Measurements from ENCODE around the gene AKR1B15. TPM values are rescaled to one million over a fixed set of nuclear protein-coding genes. Genes with fewer than 3 reads are reported as not detected.

Gene AKR1B15
- polyA plus RNA-seq, 3 donors = not detected

- no peaks in the 10 kb centered on the region for H3K4me1 Mint-ChIP-seq
- DNase-seq = no peak
- Histone ChIP-seq H3K4me3 (replicated peaks in 1 of 3; ENCODE audit: low read depth in 2 of 3, low read length in 3 of 3) (no peak overlapping the region), H3K9ac (ENCODE audit: insufficient read depth, low read length, poor library complexity, severe bottlenecking) (no peak overlapping the region), H3K79me2 (ENCODE audit: insufficient read depth, low read length) (no peaks in the 10 kb centered on the region), H2AFZ (ENCODE audit: insufficient read depth, low read depth, low read length, poor library complexity, severe bottlenecking) (no peak overlapping the region), H3K9me3 (replicated peaks in 1 of 2; ENCODE audit: control insufficient read depth in 1 of 2, insufficient read depth in 1 of 2, low read length in 2 of 2) (no peaks in the 10 kb centered on the region), H3K4me2 (replicated peaks; ENCODE audit: extremely low read depth, low read length, poor library complexity, severe bottlenecking) (no peak overlapping the region), H3K36me3 (replicated peaks in 1 of 2; ENCODE audit: control insufficient read depth in 1 of 2, insufficient read depth in 2 of 2, low read length in 2 of 2) (no peaks in the 10 kb centered on the region), H3K4me1 (ENCODE audit: control insufficient read depth in 1 of 2, insufficient read depth in 2 of 2, low read length in 2 of 2) (no peaks in the 10 kb centered on the region), H3K27me3 (ENCODE audit: control insufficient read depth in 2 of 2, insufficient read depth in 2 of 2, low read length in 2 of 2) (no peaks in the 10 kb centered on the region), H3K27ac (ENCODE audit: low read depth in 1 of 2, low read length in 2 of 2) (no peak overlapping the region), H4K20me1 (ENCODE audit: insufficient read depth, low read length) (no peaks in the 10 kb centered on the region)
- TF ChIP-seq CTCF (IDR thresholded peaks at IDR 0.05) = no peak
- no peaks in the 10 kb centered on the region for H3K36me3 Mint-ChIP-seq
- no peak overlapping the region for H3K27ac Mint-ChIP-seq
- H3K4me3 Mint-ChIP-seq = no peak overlapping the region
- H3K27me3 Mint-ChIP-seq (ENCODE audit: low read depth in 3 of 3) = peaks cover 3 to 12% (median 12%) of the 10 kb centered on the region in 3 donors
- WGBS (ENCODE audit: insufficient coverage) = 80% methylated on average over 1 of the region's 8 CpGs
- intact Hi-C loops (cut with micrococcal nuclease) = no loop called here
- H3K9me3 Mint-ChIP-seq = no peaks in the 10 kb centered on the region
Observed at GRCh38 chr7:134542195-134542771, 6.6 kb upstream of the AKR1B15 start.

- Mint-ChIP-seq H3K27ac (no peak overlapping the region), H3K9me3 (no peaks in the 10 kb centered on the region), H3K36me3 (no peaks in the 10 kb centered on the region), H3K4me3 (no peak overlapping the region), H3K4me1 (peaks cover 4% of the 10 kb centered on the region), H3K27me3 (ENCODE audit: low read depth in 3 of 3) (peaks cover 6 to 16% (median 9%) of the 10 kb centered on the region in 3 donors)
- no peaks in the 10 kb centered on the region for H3K79me2 ChIP-seq (ENCODE audit: insufficient read depth, low read length)
- DNase-seq = no peak
- no peaks in the 10 kb centered on the region for H3K36me3 ChIP-seq (replicated peaks in 1 of 2; ENCODE audit: control insufficient read depth in 1 of 2, insufficient read depth in 2 of 2, low read length in 2 of 2)
- H3K4me1 ChIP-seq (ENCODE audit: control insufficient read depth in 1 of 2, insufficient read depth in 2 of 2, low read length in 2 of 2) = peaks cover 0 to 4% of the 10 kb centered on the region in 2 donors
- H3K9ac ChIP-seq (ENCODE audit: insufficient read depth, low read length, poor library complexity, severe bottlenecking) = no peak overlapping the region
- intact Hi-C loops (cut with micrococcal nuclease) = loop anchor here in 1 of 2 donors (5.0 kb wide), 1 partner anchor 113 kb away; no protein-coding TSS in a partner anchor
- no peak overlapping the region for H2AFZ ChIP-seq (ENCODE audit: insufficient read depth, low read depth, low read length, poor library complexity, severe bottlenecking)
- no peak for TF ChIP-seq CTCF (IDR thresholded peaks at IDR 0.05)
- no peaks in the 10 kb centered on the region for H3K9me3 ChIP-seq (replicated peaks in 1 of 2; ENCODE audit: control insufficient read depth in 1 of 2, insufficient read depth in 1 of 2, low read length in 2 of 2)
- no peak overlapping the region for H3K27ac ChIP-seq (ENCODE audit: low read depth in 1 of 2, low read length in 2 of 2)
- H3K27me3 ChIP-seq (ENCODE audit: control insufficient read depth in 2 of 2, insufficient read depth in 2 of 2, low read length in 2 of 2) = no peaks in the 10 kb centered on the region
- no peaks in the 10 kb centered on the region for H4K20me1 ChIP-seq (ENCODE audit: insufficient read depth, low read length)
- no peak overlapping the region for H3K4me3 ChIP-seq (replicated peaks in 1 of 3; ENCODE audit: low read depth in 2 of 3, low read length in 3 of 3)
- 89% methylated on average over 4 of the region's 4 CpGs for WGBS (ENCODE audit: insufficient coverage)
- H3K4me2 ChIP-seq (replicated peaks; ENCODE audit: extremely low read depth, low read length, poor library complexity, severe bottlenecking) = no peak overlapping the region
Observed at GRCh38 chr7:134545380-134545779, 3.5 kb upstream of the AKR1B15 start.

All from CD14-positive monocyte (primary cell).